ENCODE results near the gene ZNRF3.

Gene ZNRF3

DNA sequence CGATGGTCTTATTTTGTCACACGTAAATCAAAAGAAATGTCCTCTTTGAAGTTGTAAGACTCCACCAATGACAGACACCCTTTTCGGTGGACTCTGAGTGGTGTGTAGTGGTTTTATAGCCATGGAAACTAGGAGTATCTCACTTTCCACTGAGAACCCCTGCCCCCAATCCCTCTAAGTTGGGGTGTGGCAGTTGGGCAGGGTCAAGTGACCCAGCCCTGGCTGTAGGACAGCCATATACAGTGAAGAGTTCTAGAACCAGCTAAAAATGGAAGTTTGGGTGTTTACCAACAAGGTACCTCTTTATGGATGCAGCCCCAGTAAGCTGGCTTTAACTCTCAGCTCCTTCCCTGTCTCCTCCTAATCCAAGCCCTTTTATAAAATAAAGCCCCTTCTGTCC lies 173.1 kb downstream of the ZNRF3 start:
- H3K4me3 ChIP-seq (replicated peaks in 1 of 2; ENCODE audit: low read depth in 2 of 2, low read length in 2 of 2) = no peak overlapping the region
- no peak for DNase-seq (ENCODE audit: low read depth in 2 of 2)
- TF ChIP-seq, protein P1, sequence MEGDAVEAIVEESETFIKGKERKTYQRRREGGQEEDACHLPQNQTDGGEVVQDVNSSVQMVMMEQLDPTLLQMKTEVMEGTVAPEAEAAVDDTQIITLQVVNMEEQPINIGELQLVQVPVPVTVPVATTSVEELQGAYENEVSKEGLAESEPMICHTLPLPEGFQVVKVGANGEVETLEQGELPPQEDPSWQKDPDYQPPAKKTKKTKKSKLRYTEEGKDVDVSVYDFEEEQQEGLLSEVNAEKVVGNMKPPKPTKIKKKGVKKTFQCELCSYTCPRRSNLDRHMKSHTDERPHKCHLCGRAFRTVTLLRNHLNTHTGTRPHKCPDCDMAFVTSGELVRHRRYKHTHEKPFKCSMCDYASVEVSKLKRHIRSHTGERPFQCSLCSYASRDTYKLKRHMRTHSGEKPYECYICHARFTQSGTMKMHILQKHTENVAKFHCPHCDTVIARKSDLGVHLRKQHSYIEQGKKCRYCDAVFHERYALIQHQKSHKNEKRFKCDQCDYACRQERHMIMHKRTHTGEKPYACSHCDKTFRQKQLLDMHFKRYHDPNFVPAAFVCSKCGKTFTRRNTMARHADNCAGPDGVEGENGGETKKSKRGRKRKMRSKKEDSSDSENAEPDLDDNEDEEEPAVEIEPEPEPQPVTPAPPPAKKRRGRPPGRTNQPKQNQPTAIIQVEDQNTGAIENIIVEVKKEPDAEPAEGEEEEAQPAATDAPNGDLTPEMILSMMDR (IDR thresholded peaks at IDR 0.05; ENCODE audit: low read depth, low read length) = no peak

DNA sequence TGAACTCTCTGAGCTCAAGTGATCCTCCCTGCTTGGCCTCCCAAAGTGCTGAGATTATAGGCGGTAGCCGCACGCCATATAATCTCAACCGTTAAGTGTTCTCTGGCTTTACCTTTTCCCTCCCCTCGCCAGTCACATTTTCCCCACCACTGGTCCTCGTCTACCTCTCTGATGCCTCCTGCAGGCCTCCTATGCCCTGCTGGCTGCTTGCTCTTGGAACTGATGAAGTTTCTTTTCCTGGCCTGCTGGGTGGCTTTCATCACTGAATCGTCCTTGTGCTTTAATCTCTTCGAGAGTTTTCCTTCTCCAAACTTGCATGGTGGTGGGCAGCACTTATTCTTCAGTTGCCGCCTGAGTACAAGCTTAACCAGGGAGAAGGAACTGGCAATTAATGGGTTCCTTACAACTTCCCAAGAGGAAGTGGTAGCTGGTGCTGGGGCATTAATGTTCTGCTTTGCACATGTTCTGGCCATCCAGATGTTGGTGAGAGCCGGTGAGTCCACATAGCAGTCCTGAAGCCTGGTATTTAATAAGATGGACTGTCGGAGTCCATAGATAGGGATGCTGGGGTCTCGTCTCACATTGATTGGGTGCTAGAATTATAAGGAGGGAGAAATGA lies 177.0 kb downstream of the ZNRF3 start:
- TF ChIP-seq, protein P1 (IDR thresholded peaks at IDR 0.05; ENCODE audit: low read depth, low read length) = no peak
- no peak overlapping the region for H3K4me3 ChIP-seq (replicated peaks in 1 of 2; ENCODE audit: low read depth in 2 of 2, low read length in 2 of 2)
- DNase-seq (ENCODE audit: low read depth in 2 of 2) = no peak

DNA sequence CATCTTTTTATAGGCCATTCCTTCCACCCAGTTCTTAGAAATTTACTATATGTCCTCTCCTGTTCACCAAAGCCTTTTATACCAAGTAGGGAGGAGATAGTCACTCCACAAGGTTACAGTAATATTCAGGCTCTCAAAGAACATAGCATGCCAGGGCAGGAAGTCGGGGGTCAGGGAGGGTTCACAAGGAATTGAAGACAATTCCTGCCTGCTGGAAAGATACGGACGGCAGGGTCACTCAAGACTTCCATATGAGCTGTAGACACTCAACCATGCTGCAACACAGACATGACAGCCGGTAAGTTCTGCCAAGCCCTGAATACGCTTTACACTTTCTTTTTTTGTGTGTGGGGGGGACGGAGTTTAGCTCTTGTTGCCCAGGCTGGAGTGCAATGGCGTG lies 177.6 kb downstream of the ZNRF3 start:
- TF ChIP-seq, protein P1 (IDR thresholded peaks at IDR 0.05; ENCODE audit: low read depth, low read length) = no peak
- DNase-seq (ENCODE audit: low read depth in 2 of 2) = no peak
- no peak overlapping the region for H3K4me3 ChIP-seq (replicated peaks in 1 of 2; ENCODE audit: low read depth in 2 of 2, low read length in 2 of 2)

DNA sequence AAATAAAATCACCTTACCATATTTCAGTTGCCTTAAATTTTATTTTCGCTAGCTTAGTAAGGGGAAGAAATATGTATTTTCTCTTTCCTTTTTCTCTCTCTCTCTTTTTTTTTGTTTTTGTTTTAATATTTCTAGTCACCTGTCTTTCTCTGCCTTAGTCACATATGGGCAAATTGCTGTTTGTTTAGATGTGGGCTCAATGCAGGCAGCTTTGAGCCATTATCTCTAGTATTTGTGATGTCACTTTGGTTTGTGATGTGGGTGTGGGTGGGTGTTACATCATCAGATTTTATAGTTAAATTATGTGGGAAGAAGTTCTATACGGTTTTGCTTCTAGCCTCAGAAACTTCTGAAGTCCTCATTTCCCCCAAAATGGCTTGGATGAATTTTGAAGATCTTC lies 178.4 kb downstream of the ZNRF3 start, which contains the start of gene C22orf31:
Gene C22orf31 (minus strand): TSS at position 59 of the 400 bp plus-strand sequence. CDS start 39 bp downstream, at position 20.
- TF ChIP-seq, protein P1 (IDR thresholded peaks at IDR 0.05; ENCODE audit: low read depth, low read length) = no peak
- H3K4me3 ChIP-seq (replicated peaks in 1 of 2; ENCODE audit: low read depth in 2 of 2, low read length in 2 of 2) = no peak within 1 kb of the TSS
- peak in 1 of 2 donors; percentile 19 for DNase-seq (ENCODE audit: low read depth in 2 of 2)

DNA sequence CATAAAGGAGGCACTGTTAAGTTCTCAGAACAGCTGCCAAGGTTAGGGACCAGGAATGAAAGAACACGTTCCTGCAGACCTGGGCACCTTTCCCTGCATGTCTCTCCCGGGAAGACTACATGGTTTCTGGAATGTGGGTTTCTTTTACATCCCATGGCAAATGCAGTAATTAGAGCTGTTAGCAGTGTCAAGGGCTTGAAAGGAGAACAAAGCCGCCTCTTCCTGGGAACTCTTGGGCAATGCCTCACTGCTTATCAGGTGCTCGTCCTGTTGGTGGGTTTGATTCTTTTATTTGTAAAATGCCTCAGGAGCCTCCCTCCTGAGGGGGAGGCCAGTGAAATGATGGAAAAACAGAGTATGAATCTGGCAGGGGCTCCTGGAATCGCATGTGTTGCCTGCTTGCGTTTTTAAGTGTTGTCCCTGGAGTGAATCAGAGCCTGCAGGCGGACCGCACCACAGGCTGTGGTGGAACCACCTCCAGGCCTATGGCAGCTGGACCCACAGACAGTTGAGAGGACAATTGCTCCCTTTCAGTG lies 179.0 kb downstream of the ZNRF3 start:
- TF ChIP-seq, protein P1 (IDR thresholded peaks at IDR 0.05; ENCODE audit: low read depth, low read length) = no peak
- DNase-seq (ENCODE audit: low read depth in 2 of 2) = peak in 1 of 2 donors; percentile 60
- no peak overlapping the region for H3K4me3 ChIP-seq (replicated peaks in 1 of 2; ENCODE audit: low read depth in 2 of 2, low read length in 2 of 2)

DNA sequence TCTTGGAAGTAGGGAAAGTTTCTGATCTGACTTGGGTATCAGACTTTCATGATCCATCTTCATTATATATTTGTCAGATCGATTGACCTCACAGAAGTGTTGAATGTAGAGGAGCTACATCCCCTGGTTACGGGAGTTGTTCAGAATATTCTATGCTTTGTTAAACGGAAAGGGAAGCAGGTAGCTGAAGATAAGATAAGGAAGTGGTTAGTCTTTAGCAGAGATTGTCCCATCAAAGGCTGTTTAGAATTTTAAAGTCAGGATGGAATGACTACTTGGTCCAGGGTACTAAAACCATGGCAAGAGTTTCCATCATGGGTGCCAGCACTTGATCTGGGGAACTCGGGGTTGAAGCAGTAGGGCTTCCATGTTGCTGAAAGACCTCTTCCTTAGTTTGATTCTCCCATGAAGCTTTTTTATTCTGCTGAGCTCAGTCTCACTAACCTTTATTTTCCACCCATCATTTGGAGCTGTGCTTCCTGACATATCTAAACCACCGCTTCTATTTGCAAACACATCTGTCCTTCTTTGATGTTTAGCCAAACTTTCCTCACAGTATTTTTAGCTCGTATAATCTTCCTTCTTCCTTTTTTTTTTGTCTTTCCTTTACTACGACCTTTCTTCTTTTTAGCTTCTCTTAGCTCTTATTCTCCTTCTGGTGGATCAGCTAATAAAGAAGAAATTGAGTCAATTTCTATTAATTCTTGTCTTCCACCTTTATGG lies 182.3 kb downstream of the ZNRF3 start:
- TF ChIP-seq, protein P1 (IDR thresholded peaks at IDR 0.05; ENCODE audit: low read depth, low read length) = no peak
- no peak overlapping the region for H3K4me3 ChIP-seq (replicated peaks in 1 of 2; ENCODE audit: low read depth in 2 of 2, low read length in 2 of 2)

More for the DNA sequence above, 182.3 kb downstream of the ZNRF3 start:
- DNase-seq (ENCODE audit: low read depth in 2 of 2) = no peak

All from cardiac fibroblast (primary cell).